Activated T-helper 17 cell treated with anti-CD3 and anti-CD28 coated beads, Interleukin-2, amount 50 U/mL, for 72 hours (primary cell): ENCODE results near the gene APOBEC4. TPM values are rescaled to one million over a fixed set of nuclear protein-coding genes. Genes with fewer than 3 reads are reported as not detected.

Experiments used
- ATAC-seq: fragments of 150-1000 bp; cut with Tn5 transposase; replicated peaks from 2 replicates; pipeline ENCODE4 v1.10.0; 2021; ENCODE audit warnings: mild to moderate bottlenecking, moderate library complexity
- H3K27ac Mint-ChIP-seq: one replicate; pipeline ENCODE4 v1.8.0; 2022; ENCODE audit warnings: mixed read lengths
- H3K27me3 Mint-ChIP-seq: one replicate; pipeline ENCODE4 v1.8.0; 2022; ENCODE audit warnings: mixed read lengths
- H3K36me3 Mint-ChIP-seq: one replicate; pipeline ENCODE4 v1.8.0; 2022; ENCODE audit warnings: low read depth, mild to moderate bottlenecking, mixed read lengths
- H3K4me1 Mint-ChIP-seq: one replicate; pipeline ENCODE4 v1.8.0; 2022; ENCODE audit warnings: mixed read lengths
- H3K4me3 Mint-ChIP-seq: one replicate; pipeline ENCODE4 v1.8.0; 2022; ENCODE audit warnings: mild to moderate bottlenecking, mixed read lengths
- H3K9me3 Mint-ChIP-seq: one replicate; pipeline ENCODE4 v1.8.0; 2022; ENCODE audit warnings: mixed read lengths
- total RNA-seq, 2 donors: library from RNA; stranded (reverse); gene quantifications; one replicate each; pipeline ENCODE4 v1.2.3, GENCODE V29; 2022

The APOBEC4 gene
- total RNA-seq, 2 donors from 2014 or later = not detected

DNA sequence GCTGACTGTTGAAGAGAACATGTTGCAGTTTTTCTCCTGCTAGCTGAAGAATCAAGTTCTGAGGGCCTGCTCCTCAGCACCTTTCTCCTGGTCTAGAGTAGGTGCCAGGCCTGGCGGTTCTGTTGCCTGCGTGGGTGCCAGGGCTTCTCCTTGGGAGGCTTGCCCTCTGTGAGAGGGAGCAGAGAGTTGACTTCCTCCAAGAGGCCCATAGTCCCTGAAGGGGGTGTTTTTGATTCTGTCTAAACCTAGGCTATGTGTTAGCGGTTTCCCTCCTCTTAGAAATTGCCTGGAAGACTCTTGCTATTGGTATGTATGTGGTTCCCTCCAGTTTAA is 312 bp upstream of the APOBEC4 start:
- peak overlapping the region; percentile 54 for H3K27ac Mint-ChIP-seq

DNA sequence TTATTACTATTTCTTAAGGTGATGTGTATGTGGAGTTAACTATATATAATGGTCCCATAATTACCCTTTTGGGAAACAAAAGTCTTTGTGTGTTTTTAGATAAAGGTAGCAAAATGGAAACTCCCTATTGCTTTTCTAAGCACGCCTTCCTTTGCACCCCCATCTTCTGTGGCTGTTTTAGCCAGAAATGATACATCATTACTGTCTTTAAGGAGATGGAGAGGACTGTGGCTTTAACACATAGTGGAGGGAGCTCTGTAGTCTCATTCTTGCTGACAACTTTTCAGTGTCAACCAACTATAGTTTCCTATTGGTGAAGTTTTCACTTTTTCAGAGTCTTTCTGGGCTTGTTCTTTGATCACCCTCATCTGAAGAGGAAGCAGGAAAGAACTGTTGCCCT is 1.0 kb downstream of the APOBEC4 start:
- H3K4me1 Mint-ChIP-seq = peaks cover 24% of the 10 kb centered on the region
- peak overlapping the region; percentile 43 for H3K4me3 Mint-ChIP-seq
- no peaks in the 10 kb centered on the region for H3K36me3 Mint-ChIP-seq
- no peaks in the 10 kb centered on the region for H3K9me3 Mint-ChIP-seq
- no peaks in the 10 kb centered on the region for H3K27me3 Mint-ChIP-seq
- H3K27ac Mint-ChIP-seq = peak overlapping the region; percentile 54
- peak; percentile 97 for ATAC-seq

More for the DNA sequence above, 312 bp upstream of the APOBEC4 start:
- H3K27me3 Mint-ChIP-seq = no peaks in the 10 kb centered on the region
- peaks cover 24% of the 10 kb centered on the region for H3K4me1 Mint-ChIP-seq
- no peaks in the 10 kb centered on the region for H3K36me3 Mint-ChIP-seq
- no peaks in the 10 kb centered on the region for H3K9me3 Mint-ChIP-seq
- H3K4me3 Mint-ChIP-seq = no peak overlapping the region
- ATAC-seq = no peak

DNA sequence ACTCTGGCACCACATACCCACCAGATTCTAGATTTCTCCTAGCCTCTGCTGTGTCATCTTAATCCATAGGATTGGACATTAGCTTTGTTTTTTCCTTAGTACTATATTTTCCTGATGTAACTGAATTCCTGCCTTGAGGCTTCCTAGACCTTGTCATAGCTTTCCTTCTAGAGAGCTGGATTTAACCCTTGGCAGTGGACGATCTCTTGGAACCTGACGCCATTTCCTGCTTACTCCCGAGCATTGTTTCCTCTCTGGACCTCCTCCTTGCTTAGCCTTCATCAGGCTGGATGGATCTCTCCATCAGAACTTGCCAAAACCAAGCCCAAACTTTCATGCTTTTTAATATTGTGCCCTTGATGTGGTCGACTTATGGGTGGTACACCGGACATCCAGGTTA is 1.5 kb downstream of the APOBEC4 start:
- H3K36me3 Mint-ChIP-seq = no peaks in the 10 kb centered on the region
- peak overlapping the region; percentile 43 for H3K4me3 Mint-ChIP-seq
- H3K9me3 Mint-ChIP-seq = no peaks in the 10 kb centered on the region
- peaks cover 24% of the 10 kb centered on the region for H3K4me1 Mint-ChIP-seq
- no peaks in the 10 kb centered on the region for H3K27me3 Mint-ChIP-seq
- peak overlapping the region; percentile 54 for H3K27ac Mint-ChIP-seq
- ATAC-seq = no peak

DNA sequence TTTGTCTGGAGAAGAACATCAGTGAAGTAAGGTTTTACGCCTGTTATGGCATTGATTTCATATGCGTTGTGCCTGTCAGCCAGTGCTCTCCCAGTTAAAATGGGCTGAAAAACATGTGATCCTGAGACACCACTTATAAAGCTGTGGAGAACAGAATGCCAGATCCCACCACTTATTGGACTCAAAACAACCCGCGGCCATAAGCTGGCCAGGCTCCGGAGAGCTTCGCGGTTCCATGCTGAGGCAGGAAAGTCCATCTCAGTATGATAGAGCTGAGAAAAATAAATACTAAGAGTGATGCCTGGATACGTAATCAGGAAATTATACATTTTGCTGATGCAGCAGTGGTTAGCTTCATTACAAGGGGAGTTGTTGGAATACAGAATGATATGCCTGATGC is 5.1 kb downstream of the APOBEC4 start:
- ATAC-seq = no peak
- Mint-ChIP-seq H3K27me3 (no peaks in the 10 kb centered on the region), H3K4me3 (no peak overlapping the region), H3K4me1 (peaks cover 18% of the 10 kb centered on the region), H3K36me3 (no peaks in the 10 kb centered on the region), H3K27ac (no peak overlapping the region), H3K9me3 (no peaks in the 10 kb centered on the region)

DNA sequence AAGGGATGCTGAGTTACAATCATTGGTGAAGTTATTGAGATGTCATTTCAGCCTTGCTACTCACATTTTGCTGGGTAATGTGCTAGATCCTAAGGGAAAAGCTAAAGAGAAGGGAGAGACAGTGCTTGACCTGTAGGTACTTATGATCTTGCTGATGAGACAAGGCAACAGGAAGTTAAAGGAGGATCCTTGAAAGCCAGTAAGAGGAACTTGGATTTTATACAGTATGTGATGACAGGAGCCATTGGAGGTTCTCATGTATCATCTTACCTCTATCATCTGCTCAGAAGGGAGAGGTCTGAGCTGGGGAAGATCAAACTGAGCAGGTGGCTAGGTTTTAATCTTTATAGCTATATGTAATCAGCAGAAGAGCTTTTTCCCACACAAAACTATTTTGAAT is 6.3 kb downstream of the APOBEC4 start:
- Mint-ChIP-seq H3K4me1 (peaks cover 5% of the 10 kb centered on the region), H3K27me3 (no peaks in the 10 kb centered on the region), H3K9me3 (no peaks in the 10 kb centered on the region), H3K4me3 (no peak overlapping the region), H3K27ac (no peak overlapping the region), H3K36me3 (no peaks in the 10 kb centered on the region)
- ATAC-seq = no peak

DNA sequence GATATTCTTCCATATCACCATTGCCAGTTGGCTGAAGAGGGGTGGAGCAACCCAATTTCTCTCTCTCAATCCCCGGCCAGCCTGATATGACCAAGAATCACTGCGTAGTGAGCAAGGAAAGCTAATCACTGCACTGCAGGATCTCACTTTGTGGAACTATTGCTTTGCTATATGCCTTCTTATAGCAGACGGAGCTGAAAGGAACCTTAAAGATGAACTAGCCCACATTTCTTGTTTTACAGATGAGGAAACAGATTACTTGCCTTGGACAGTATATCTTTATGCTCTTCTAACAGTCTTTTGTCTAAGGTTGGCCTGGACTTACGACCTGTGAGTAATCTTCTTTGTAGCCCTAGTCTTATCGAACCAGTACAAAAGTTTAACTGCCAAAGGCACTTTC is 7.6 kb downstream of the APOBEC4 start:
- no peaks in the 10 kb centered on the region for H3K4me1 Mint-ChIP-seq
- H3K27ac Mint-ChIP-seq = no peak overlapping the region
- no peaks in the 10 kb centered on the region for H3K36me3 Mint-ChIP-seq
- H3K27me3 Mint-ChIP-seq = no peaks in the 10 kb centered on the region
- H3K9me3 Mint-ChIP-seq = no peaks in the 10 kb centered on the region
- ATAC-seq = no peak
- no peak overlapping the region for H3K4me3 Mint-ChIP-seq

DNA sequence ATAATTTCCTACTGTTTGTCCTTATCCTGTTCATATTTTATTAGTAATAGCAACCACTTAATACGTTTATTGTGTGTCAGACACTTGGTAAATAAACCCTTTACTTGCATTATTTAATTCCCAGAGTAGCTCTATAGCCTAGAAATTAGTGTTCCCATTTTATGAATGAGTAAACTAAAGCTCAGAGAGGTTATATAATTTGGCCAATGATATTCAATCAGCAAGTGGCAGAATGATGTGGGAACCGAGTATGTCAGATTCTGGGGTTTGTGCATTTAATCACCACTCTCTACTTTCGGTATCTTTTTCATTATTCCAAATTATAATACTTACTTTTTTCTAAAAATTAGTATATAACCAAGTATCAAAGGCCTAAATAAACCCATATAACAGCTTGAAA is 10.9 kb downstream of the APOBEC4 start:
- ATAC-seq = peak; percentile 38
- H3K4me3 Mint-ChIP-seq = no peak overlapping the region
- no peaks in the 10 kb centered on the region for H3K9me3 Mint-ChIP-seq
- no peaks in the 10 kb centered on the region for H3K36me3 Mint-ChIP-seq
- no peaks in the 10 kb centered on the region for H3K27me3 Mint-ChIP-seq
- no peaks in the 10 kb centered on the region for H3K4me1 Mint-ChIP-seq
- H3K27ac Mint-ChIP-seq = no peak overlapping the region

DNA sequence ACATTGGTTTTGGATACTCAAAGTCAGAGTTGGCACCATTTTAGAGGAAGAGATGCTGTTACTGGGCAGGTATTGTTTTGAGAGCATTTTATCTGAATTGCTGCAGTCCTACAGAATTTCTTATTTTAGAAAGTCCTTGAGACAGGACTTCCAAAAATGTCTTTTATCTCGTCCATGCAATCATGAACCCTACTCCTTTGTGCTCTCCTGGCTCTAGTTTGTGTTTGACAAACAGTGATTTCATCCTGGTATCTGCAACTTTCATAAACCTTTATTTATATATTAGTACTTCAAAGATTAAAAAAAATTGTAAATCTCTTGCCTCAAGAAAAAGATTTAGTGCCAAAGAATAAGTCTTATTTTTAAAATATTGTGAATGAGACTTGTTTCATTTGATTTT is 12.9 kb downstream of the APOBEC4 start:
- H3K27me3 Mint-ChIP-seq = no peaks in the 10 kb centered on the region
- no peak overlapping the region for H3K27ac Mint-ChIP-seq
- peaks cover 8% of the 10 kb centered on the region for H3K4me1 Mint-ChIP-seq
- no peaks in the 10 kb centered on the region for H3K9me3 Mint-ChIP-seq
- no peak for ATAC-seq
- H3K4me3 Mint-ChIP-seq = no peak overlapping the region
- H3K36me3 Mint-ChIP-seq = peaks cover 11% of the 10 kb centered on the region

DNA sequence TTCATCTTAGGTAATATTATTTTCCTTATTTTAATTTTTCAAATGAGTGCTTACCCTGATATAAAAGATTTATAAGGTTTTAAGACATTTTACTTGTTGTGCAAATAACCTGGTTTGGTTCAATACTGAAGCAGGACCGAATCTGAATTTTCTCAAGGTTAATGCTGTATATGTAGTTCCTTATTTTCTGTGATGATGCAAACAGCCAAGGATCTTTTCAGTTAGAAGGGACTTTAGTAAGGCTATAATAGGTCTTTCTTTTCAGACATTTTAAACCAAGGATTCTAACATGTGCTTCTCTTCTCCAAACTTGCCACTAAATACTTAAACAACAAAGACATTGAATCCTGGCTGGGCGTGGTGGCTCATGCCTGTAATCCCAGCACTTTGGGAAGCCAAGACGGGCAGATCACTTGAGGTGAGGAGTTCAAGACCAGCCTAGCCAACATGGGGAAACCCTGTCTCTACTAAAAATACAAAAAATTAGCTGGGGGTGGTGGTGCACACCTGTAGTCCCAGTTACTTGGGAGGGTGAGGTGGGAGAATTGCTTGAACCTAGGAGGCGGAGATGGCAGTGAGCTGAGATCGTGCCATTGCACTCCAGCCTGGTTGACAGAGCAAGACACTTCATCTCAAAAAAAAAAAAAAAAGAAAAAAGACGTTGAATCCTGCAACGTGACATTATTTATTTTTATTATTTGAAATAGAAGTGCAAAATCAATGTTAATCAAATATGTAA is 14.3 kb downstream of the APOBEC4 start:
- Mint-ChIP-seq H3K27ac (no peak overlapping the region), H3K36me3 (peaks cover 19% of the 10 kb centered on the region), H3K4me3 (no peak overlapping the region), H3K4me1 (peaks cover 8% of the 10 kb centered on the region), H3K9me3 (no peaks in the 10 kb centered on the region), H3K27me3 (no peaks in the 10 kb centered on the region)
- no peak for ATAC-seq

DNA sequence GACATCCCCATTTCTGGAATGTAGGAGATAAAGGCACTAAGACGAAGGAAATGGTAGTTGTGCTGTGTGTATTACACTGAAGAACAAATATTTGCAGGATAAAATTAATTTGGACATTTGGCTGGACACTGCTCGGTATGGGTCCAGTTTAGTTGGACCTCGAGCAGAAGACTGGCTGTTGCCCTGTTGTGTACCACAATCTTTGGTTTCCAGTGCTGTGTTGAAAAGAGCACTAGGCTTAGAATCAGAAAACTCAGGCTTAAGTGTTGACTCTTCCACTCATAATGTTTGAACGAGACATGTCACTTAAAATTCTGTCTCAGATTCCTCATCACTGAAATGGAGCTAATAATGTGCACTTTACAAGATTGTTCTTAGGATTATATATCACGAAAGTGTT is 16.3 kb downstream of the APOBEC4 start:
- Mint-ChIP-seq H3K9me3 (no peaks in the 10 kb centered on the region), H3K27me3 (no peaks in the 10 kb centered on the region), H3K36me3 (peaks cover 38% of the 10 kb centered on the region), H3K4me3 (peak overlapping the region; percentile 97), H3K4me1 (peaks cover 10% of the 10 kb centered on the region), H3K27ac (peak overlapping the region; percentile 99)
- ATAC-seq = no peak

DNA sequence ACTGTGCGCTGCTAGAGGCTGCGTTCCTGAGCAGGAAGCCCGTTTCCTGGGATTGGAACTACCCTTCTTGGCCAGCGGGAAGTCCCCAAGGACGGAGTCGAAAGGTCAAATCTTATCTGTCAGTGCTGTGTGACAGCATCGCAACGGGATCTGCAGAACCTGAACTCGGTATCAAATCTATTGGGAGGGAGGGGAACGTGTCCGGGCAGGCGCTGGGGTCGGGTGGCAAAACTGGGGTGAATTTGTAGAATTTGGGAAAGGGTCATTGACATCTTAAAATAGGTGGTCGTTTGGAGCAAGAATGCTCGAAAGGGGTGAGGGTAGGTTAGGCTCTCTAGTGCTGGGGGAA is 16.8 kb downstream of the APOBEC4 start:
- Mint-ChIP-seq H3K27me3 (no peaks in the 10 kb centered on the region), H3K27ac (peak overlapping the region; percentile 99), H3K4me1 (peaks cover 13% of the 10 kb centered on the region), H3K36me3 (peaks cover 43% of the 10 kb centered on the region), H3K4me3 (peak overlapping the region; percentile 97), H3K9me3 (no peaks in the 10 kb centered on the region)
- ATAC-seq = no peak

DNA sequence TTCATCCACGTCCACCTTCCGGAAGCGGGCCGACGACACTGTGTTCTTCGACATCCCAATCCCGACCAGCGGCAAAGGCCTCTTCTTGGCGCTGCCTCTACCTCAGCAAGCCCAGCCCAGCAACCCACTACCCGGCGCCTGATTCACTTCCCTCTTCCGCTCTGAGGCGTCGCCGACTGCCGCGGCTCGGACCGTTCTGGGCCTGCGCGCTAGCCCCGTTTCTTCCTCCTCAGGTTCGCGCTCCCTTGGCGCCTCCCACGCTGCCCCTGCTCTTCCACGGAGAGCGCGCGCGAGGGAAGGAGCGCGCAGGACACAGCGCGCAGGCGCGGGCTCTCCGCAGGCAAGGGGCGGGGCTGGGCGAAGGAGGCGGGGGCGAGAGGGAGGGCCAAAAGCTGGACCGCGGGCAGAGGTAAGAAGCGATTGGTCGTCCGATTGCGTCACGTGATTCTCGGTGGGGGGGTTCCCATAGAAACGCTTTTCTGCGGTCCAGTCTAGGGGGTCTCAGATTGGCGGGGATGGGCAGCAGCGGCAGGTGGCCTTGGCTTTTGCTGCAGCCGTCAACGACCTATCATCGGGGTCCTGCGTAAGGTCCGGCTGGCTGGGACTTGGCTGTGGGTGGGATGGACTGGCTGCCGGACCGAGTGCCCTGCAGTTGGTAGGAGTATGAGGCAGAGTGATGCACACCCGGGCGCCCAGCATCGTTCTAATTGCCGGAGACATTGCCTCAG is 17.3 kb downstream of the APOBEC4 start, which contains the start of gene ARPC5:
Gene ARPC5 (minus strand): TSS at position 178 of the 728 bp plus-strand sequence. CDS start 124 bp downstream, at position 54.
- peak within 1 kb of the TSS; percentile 99 for H3K27ac Mint-ChIP-seq
- H3K4me3 Mint-ChIP-seq = peak within 1 kb of the TSS; percentile 97
- H3K27me3 Mint-ChIP-seq = no peaks in the 10 kb centered on the region
- H3K4me1 Mint-ChIP-seq = peaks cover 16% of the 10 kb centered on the region
- ATAC-seq = peak; percentile 90
- H3K9me3 Mint-ChIP-seq = no peaks in the 10 kb centered on the region
- H3K36me3 Mint-ChIP-seq = peaks cover 48% of the 10 kb centered on the region

DNA sequence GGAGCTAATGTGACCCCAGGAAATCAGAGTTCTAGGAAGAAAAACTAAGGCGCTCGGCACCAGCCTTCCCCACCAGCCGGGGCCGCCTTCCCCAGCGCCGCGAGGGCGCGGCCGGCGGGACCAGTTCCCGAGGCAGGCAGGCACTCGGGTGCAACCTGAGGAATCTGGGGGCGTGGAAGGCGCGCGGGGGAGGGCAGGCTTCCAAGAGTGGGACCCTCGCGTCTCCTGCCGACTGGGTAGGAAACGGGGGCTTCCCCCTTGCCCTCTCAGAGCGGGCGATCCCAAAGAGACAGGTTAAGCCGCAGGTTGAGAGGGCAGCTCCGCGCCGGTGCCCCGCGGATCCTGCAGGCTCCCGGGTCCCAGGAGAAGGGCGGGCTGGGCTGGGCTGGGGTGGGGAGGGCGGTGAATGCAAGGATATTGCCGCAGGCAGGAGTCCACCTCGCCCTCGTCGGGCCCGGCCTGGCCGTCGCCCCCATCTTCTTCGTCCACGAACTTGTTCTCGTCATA is 18.0 kb downstream of the APOBEC4 start:
- Mint-ChIP-seq H3K9me3 (no peaks in the 10 kb centered on the region), H3K27me3 (no peaks in the 10 kb centered on the region), H3K27ac (peak overlapping the region; percentile 99), H3K4me3 (peak overlapping the region; percentile 97), H3K4me1 (peaks cover 21% of the 10 kb centered on the region), H3K36me3 (peaks cover 54% of the 10 kb centered on the region)
- ATAC-seq = peak; percentile 4

DNA sequence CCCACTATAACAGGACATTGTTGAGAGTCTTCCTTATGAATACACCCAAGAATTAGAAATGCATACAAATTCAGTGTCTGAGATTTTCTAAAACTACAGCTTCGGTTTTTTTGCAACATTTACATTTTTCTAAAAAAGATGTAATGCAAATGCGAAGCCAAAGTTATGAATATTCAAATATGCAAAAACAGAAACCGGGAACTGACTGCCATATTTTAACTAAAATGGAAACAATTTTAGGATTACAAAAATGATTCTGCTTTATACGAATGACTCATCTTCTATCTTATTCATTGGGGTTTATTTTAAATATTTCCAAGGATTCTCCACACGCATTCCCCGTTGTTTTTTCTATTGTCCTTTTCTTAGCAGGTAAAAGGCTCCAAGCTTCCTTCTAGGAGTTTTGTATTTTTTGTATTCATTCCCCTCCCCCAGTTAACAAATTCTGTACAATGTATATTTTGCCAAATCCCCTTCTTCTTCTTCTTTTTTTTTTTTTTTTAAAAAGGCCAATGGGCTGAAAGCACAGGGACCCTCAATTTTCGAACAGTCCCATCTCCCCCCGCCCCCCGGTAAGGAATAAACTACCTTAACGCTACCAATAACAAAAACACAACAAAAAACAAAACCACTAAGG is 18.6 kb downstream of the APOBEC4 start:
- H3K27ac Mint-ChIP-seq = peak overlapping the region; percentile 99
- no peaks in the 10 kb centered on the region for H3K9me3 Mint-ChIP-seq
- H3K4me1 Mint-ChIP-seq = peaks cover 21% of the 10 kb centered on the region
- H3K36me3 Mint-ChIP-seq = peaks cover 60% of the 10 kb centered on the region
- no peaks in the 10 kb centered on the region for H3K27me3 Mint-ChIP-seq
- peak overlapping the region; percentile 97 for H3K4me3 Mint-ChIP-seq
- ATAC-seq = no peak
